Measurements from ENCODE around the gene CD9. TPM values are rescaled to one million over a fixed set of nuclear protein-coding genes. Genes with fewer than 3 reads are reported as not detected.

Gene CD9
- total and polyA plus RNA-seq, 2 of the 8 experiments (the other 6 are each of a cell fraction or from before 2014, with no cell fraction given), result 168 to 319 TPM

GRCh38 chr12:6231359-6232268 lies 31.4 kb downstream of the CD9 start (continued):
- no peak for TF ChIP-seq FOSL1 (IDR thresholded peaks at IDR 0.05; ENCODE audit: insufficient read depth, low read depth, low read length)
- no peak for TF ChIP-seq MAFK (IDR thresholded peaks at IDR 0.05; ENCODE audit: low read depth, low read length)
- TF ChIP-seq EZH2 (IDR thresholded peaks at IDR 0.05; ENCODE audit: low read depth, low read length, severe bottlenecking), result no peak
- no peak for TF ChIP-seq JUND (IDR thresholded peaks at IDR 0.05; ENCODE audit: low read length)
- no peak for TF ChIP-seq BCL11A (IDR thresholded peaks at IDR 0.05; ENCODE audit: low read depth in 2 of 2, low read length in 2 of 2)

Measured in H1 (cell line).